Peyer's patch (tissue), 4 donors: Measurements from ENCODE around the gene SRP72.

Source experiments
- CTCF ChIP-seq, 6 experiments: fragments of 450-650 bp in 4 of 6; fragments of 200-600 bp in 2 of 6; sonication (generic) in 1 of 6; IDR thresholded peaks; one replicate each; pipeline ENCODE4 v1.5.1; 2017 to 2019; ENCODE audit warnings: antibody characterized with exemption in 6 of 6, mild to moderate bottlenecking in 3 of 6, moderate library complexity in 1 of 6
- POLR2A ChIP-seq, 2 donors: fragments of 450-650 bp; IDR thresholded peaks; one replicate each; pipeline ENCODE4 v1.5.1; 2017; ENCODE audit warnings: antibody characterized with exemption in 2 of 2, mild to moderate bottlenecking in 2 of 2, moderate library complexity in 2 of 2

GRCh38 chr4:56462157-56462556 is 5.3 kb upstream of the SRP72 start:
- TF ChIP-seq POLR2A (IDR thresholded peaks at IDR 0.05): no peak
- no peak for TF ChIP-seq CTCF (IDR thresholded peaks at IDR 0.05)
